GM18907 (cell line): Measurements from ENCODE around the gene SUPT5H.

Experiments used
- ATAC-seq: cut with Tn5 transposase; IDR thresholded peaks from one replicate; pipeline ENCODE4 v1.9.1; 2021; ENCODE audit warnings: mild to moderate bottlenecking, moderate library complexity; ENCODE audit not compliant: unreplicated experiment

Gene SUPT5H

DNA sequence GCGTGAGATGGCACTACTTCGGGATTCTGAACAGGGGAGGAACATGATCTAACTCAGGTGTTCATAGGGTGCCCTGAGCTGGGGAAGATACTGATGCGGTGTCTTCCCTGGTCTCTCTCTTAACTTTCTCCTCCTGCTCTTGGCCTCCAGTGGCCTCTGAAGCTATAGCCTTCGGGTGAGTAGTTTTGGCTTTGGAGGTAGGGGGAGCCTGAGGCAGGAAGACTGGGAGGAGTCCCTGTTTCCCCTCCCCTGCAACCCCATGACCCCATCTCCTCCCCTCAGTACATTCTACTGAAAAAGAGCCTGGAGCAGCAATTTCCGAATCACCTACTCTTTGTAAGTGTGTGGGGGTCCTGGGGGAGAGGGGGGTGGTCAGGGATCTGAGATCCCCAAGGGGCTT, 73.1 kb downstream of the SUPT5H start:
- no peak for ATAC-seq

- no peak for ATAC-seq
These were observed 73.6 kb downstream of the SUPT5H start for GRCh38 chr19:39518975-39519374.

GRCh38 chr19:39520541-39521484, 75.4 kb downstream of the SUPT5H start:
- no peak for ATAC-seq

DNA sequence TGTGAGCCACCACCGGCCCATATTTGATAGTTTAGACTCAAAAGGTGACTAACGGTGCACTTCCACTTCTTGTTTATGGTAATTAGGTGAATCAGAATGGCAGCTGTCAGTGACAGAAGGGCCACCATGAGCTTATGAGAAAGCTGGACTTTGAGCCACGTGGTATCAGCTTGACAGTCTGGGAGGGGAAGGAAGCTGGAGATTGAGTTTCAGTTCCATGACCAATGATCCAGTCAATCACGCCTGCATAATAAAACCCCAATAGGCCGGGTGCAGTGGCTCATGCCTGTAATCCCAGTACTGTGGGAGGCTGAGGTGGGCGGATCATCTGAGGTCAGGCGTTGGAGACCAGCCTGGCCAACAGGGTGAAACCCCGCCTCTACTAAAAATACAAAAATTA, 79.1 kb downstream of the SUPT5H start:
- no peak for ATAC-seq

- no peak for ATAC-seq
These were observed 79.8 kb downstream of the SUPT5H start for GRCh38 chr19:39525205-39525604.
